GM12878 (cell line): ENCODE results near the gene C1orf21. TPM values are rescaled to one million over a fixed set of nuclear protein-coding genes. Genes with fewer than 3 reads are reported as not detected.

Source experiments
- ATAC-seq: fragments of 200-7000 bp; cut with Tn5 transposase; 3 replicates; pipeline ENCODE4 v1.9.1; 2020; ENCODE audit warnings: mild to moderate bottlenecking, moderate library complexity
- BruUV-seq: library from RNA; stranded (reverse); fragments of 400-500 nt; replicated peaks from 2 replicates; lab custom pipeline; 2021; lab: Mats Ljungman, UMichigan
- CTCF ChIA-PET: fragments of 300-600 bp; sonication (Branson Sonifier 250); formaldehyde crosslinking; extraction: SDS; loops from one replicate; lab custom pipeline; 2021; ENCODE audit warnings: inconsistent platforms; lab: Yijun Ruan, JAX
- POLR2A ChIA-PET: fragments of 350-600 bp; formaldehyde crosslinking; extraction: SDS; loops from one replicate; lab custom pipeline; 2021; ENCODE audit warnings: inconsistent platforms; lab: Charles Lee
- RAD21 ChIA-PET: fragments of 300-600 bp; sonication (Branson Sonifier 250); formaldehyde crosslinking; loops from one replicate; lab custom pipeline; 2023; ENCODE audit warnings: antibody characterized with exemption; ENCODE audit not compliant: unreplicated experiment; lab: Charles Lee
- SMC1A ChIA-PET: fragments of 300-600 bp; sonication (Branson Sonifier 250); formaldehyde crosslinking; loops from one replicate; lab custom pipeline; 2023; ENCODE audit not compliant: unreplicated experiment, uncharacterized antibody; lab: Charles Lee
- DNase-seq: peaks from one replicate; pipeline ENCODE4 v3.0.0-alpha.2; 2011; ENCODE audit warnings: low read depth, low spot score
- FAIRE-seq: peaks from 3 replicates; lab custom pipeline; 2011; peaks lifted over from hg19 to GRCh38; lab: Jason Lieb, UNC
- H2AFZ ChIP-seq: 2 replicates; pipeline ENCODE4 v1.6.0; 2011; ENCODE audit warnings: low read depth, low read length, control low read depth; ENCODE audit not compliant: control insufficient read depth
- H3K27ac ChIP-seq: 2 replicates; pipeline ENCODE4 v1.5.1; 2011; ENCODE audit warnings: control low read depth; ENCODE audit not compliant: control insufficient read depth, insufficient read depth
- H3K27me3 ChIP-seq, 2 experiments: replicated peaks in 1 of 2; 2 replicates each; pipeline versions ENCODE4 v1.6.0 to v1.6.1; 2011; ENCODE audit warnings: low read length in 1 of 2; ENCODE audit not compliant: control insufficient read depth in 2 of 2, insufficient read depth in 2 of 2
- H3K36me3 ChIP-seq, 2 experiments: 2 replicates each; pipeline ENCODE4 v1.5.1; 2011; ENCODE audit warnings: low read length in 1 of 2; ENCODE audit not compliant: control insufficient read depth in 2 of 2, insufficient read depth in 2 of 2
- H3K4me1 ChIP-seq: 2 replicates; pipeline ENCODE4 v1.6.1; 2011; ENCODE audit warnings: mild to moderate bottlenecking, low read length, moderate library complexity, mixed read lengths; ENCODE audit not compliant: control insufficient read depth, insufficient read depth
- H3K4me2 ChIP-seq: 2 replicates; pipeline ENCODE4 v1.6.0; 2011; ENCODE audit warnings: control low read depth; ENCODE audit not compliant: control insufficient read depth, insufficient read depth
- H3K4me3 ChIP-seq: fragments of 200-600 bp; sonication (generic); 2 replicates; pipeline ENCODE4 v1.5.1; 2016
- H3K79me2 ChIP-seq: 2 replicates; pipeline ENCODE4 v1.6.0; 2011; ENCODE audit warnings: low read length; ENCODE audit not compliant: control insufficient read depth, insufficient read depth
- H3K9ac ChIP-seq: 2 replicates; pipeline ENCODE4 v1.8.0; 2011; ENCODE audit warnings: low read length, control low read depth, mixed read lengths; ENCODE audit not compliant: control insufficient read depth, insufficient read depth
- H3K9me3 ChIP-seq: replicated peaks from 3 replicates; pipeline ENCODE4 v1.5.1; 2011; ENCODE audit warnings: mild to moderate bottlenecking, low read length; ENCODE audit not compliant: control insufficient read depth, insufficient read depth
- H4K20me1 ChIP-seq: 2 replicates; pipeline ENCODE4 v1.6.0; 2011; ENCODE audit not compliant: control insufficient read depth, insufficient read depth
- ATF7 ChIP-seq: fragments of 450-650 bp; IDR thresholded peaks from 2 replicates; pipeline ENCODE4 v1.6.1; 2016; ENCODE audit warnings: low read depth, mild to moderate bottlenecking
- BRCA1 ChIP-seq: IDR thresholded peaks from 2 replicates; pipeline ENCODE4 v1.6.1; 2011; ENCODE audit warnings: low read depth, low read length, improper control_type of control experiment
- DPF2 ChIP-seq: fragments of 450-650 bp; IDR thresholded peaks from 2 replicates; pipeline ENCODE4 v1.6.1; 2017; ENCODE audit warnings: mild to moderate bottlenecking
- GABPA ChIP-seq: IDR thresholded peaks from 2 replicates; pipeline ENCODE4 v1.6.1; 2014; ENCODE audit warnings: antibody characterized with exemption, low read depth, mild to moderate bottlenecking, inconsistent platforms
- HDAC6 ChIP-seq: fragments of 200-600 bp; sonication (generic); IDR thresholded peaks from one replicate; pipeline ENCODE4 v1.8.0; 2017; ENCODE audit warnings: antibody characterized with exemption; ENCODE audit not compliant: unreplicated experiment
- POLR2A ChIP-seq: IDR thresholded peaks from 2 replicates; pipeline ENCODE4 v1.6.1; 2011; ENCODE audit warnings: low read depth, mild to moderate bottlenecking, low read length
- RBBP5 ChIP-seq: fragments of 200-600 bp; sonication (generic); conservative IDR thresholded peaks from 2 replicates; pipeline ENCODE4 v1.6.1; 2016
- SIN3A ChIP-seq: IDR thresholded peaks from 2 replicates; pipeline ENCODE4 v1.6.1; 2012; ENCODE audit warnings: low read depth, low read length, improper control_type of control experiment
- SUPT20H ChIP-seq: IDR thresholded peaks from 2 replicates; pipeline ENCODE4 v1.6.1; 2011; ENCODE audit warnings: low read depth, mild to moderate bottlenecking, low read length, moderate library complexity, borderline replicate concordance; ENCODE audit not compliant: control insufficient read depth
- TBL1XR1 ChIP-seq: IDR thresholded peaks from 2 replicates; pipeline ENCODE4 v1.6.1; 2012; ENCODE audit warnings: low read depth, low read length, improper control_type of control experiment
- WGBS: methylation state at CpG from one replicate; pipeline ENCODE4 v1.1.6; 2016; ENCODE audit warnings: low lambda C conversion rate; ENCODE audit not compliant: insufficient replicate concordance, insufficient coverage; ENCODE audit errors: missing lambda C conversion rate; 5-methylcytosine and 5-hydroxymethylcytosine counted together
- in situ Hi-C: fragments of 300-500 bp; cut with MboI; formaldehyde crosslinking; loops from 9 replicates; pipeline ENCODE4 v1.14.3; 2018; ENCODE audit warnings: mixed read lengths
- intact Hi-C: fragments of 100-400 bp; cut with micrococcal nuclease; formaldehyde crosslinking; loops from one replicate; pipeline ENCODE4 v1.14.2; 2022; ENCODE audit not compliant: unreplicated experiment
- polyA plus RNA-seq, 11 experiments: library from polyadenylated mRNA; depleted of rRNA in 4 of 11; unstranded in 6 of 11; stranded (reverse) in 5 of 11; fragments of >200 nt; fragmentation: Nextera tagmentation in 4 of 11; fragmentation: Illumina TruSeq in 1 of 11; extraction: Ambion mirVana in 4 of 11; extraction: Trizol in 1 of 11; gene quantifications; 1 replicate in 1 of 11; 2 replicates in 10 of 11; pipeline versions ENCODE4 v1.2.1 to v1.2.3, GENCODE V29; 2011 to 2016; ENCODE audit warnings: inconsistent platforms in 2 of 11, missing spikeins in 2 of 11, low read depth in 1 of 11
- total RNA-seq, 4 experiments: library from RNA; depleted of rRNA in 3 of 4; stranded (reverse); fragments of >200 nt in 3 of 4; fragmentation: Illumina TruSeq in 1 of 4; extraction: Trizol in 1 of 4; gene quantifications; 2 replicates each; pipeline versions ENCODE4 v1.2.1 to v1.2.3, GENCODE V29; 2013 to 2021
- TF ChIP-seq, protein P1 (sequence below): IDR thresholded peaks from 2 replicates; pipeline ENCODE4 v1.6.1; 2012; ENCODE audit warnings: low read depth, low read length, improper control_type of control experiment
- TF ChIP-seq, protein P2 (sequence below): fragments of 450-650 bp; IDR thresholded peaks from 2 replicates; pipeline ENCODE4 v1.6.1; 2016; ENCODE audit warnings: mild to moderate bottlenecking, moderate library complexity, borderline replicate concordance
- TF ChIP-seq, protein P3 (sequence below): fragments of 450-650 bp; IDR thresholded peaks from 2 replicates; pipeline ENCODE4 v1.6.1; 2016; ENCODE audit warnings: mild to moderate bottlenecking

The C1orf21 gene
- total and polyA plus RNA-seq, 10 of the 15 experiments (the other 5 are each of a cell fraction or from before 2014, with no cell fraction given): 0.03 to 1.6 (median 0.17) TPM; not detected in 3

DNA sequence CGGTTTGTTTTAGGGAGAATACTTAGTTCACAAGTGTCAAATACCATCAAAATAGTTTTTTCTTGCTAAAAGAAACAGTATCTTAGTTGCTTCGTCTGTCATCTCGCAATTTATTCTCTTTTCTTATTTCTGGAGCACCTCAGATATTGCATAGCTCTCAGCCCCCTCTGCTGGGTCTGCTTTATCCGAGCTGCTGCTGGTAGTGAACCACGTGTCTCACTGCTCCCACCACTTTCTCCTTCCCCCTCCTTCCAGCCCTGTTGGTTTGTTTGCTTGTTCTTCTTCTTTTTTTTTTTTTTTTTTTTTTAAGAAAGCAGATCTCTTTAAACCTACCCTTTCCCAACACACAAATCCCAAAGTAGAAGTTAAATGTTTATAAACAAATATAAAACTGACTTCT lies 197.0 kb downstream of the C1orf21 start:
- SMC1A ChIA-PET: no interaction called here
- no peak overlapping the region for H2AFZ ChIP-seq
- TF ChIP-seq BRCA1: no peak
- TF ChIP-seq HDAC6: no peak
- POLR2A ChIA-PET: no interaction called here
- H3K4me2 ChIP-seq: no peak overlapping the region
- CTCF ChIA-PET: no interaction called here
- H3K79me2 ChIP-seq: no peaks in the 10 kb centered on the region
- H3K27me3 ChIP-seq: peaks cover 0 to 2% of the 10 kb centered on the region in 2 experiments; a peak in 1 of 4 replicates
- intact Hi-C loops: no loop called here
- in situ Hi-C loops: no loop called here
- no peak overlapping the region for H3K27ac ChIP-seq
- no peak overlapping the region for H3K4me3 ChIP-seq
- ATAC-seq: no peak
- no peaks in the 10 kb centered on the region for H3K36me3 ChIP-seq
- H3K9ac ChIP-seq: no peak overlapping the region
- BruUV-seq: no TSS peak
- no peak for FAIRE-seq
- no peaks in the 10 kb centered on the region for H3K4me1 ChIP-seq
- WGBS: 48% methylated on average over 5 of the region's 5 CpGs
- H4K20me1 ChIP-seq: no peaks in the 10 kb centered on the region
- RAD21 ChIA-PET: no interaction called here
- no peak for DNase-seq
- H3K9me3 ChIP-seq: no peaks in the 10 kb centered on the region; the same call in 2 of the 3 replicates

DNA sequence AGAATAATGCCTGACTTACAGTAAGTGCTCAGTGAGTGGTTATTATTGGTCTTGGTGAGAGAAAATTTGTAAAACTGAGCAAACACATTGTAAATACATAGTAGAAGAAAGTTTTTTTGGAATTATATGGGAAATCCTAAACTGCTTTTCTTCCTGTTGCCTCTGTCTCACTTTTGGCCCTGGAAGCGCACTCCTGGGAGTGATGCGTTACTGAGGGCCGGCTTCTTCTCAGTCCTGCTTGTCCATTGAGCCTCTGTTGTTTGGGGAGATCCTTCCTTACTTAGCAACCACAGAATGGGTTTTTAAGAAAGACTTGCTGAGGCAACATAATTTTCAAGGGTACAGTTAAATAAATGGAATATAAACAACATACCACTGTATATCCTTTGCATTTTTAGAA lies 201.9 kb downstream of the C1orf21 start:
- H3K4me2 ChIP-seq: no peak overlapping the region
- BruUV-seq: no TSS peak
- DNase-seq (no peak), ATAC-seq (no peak), FAIRE-seq (no peak)
- ChIA-PET RAD21 (no interaction called here), SMC1A (no interaction called here), POLR2A (no interaction called here), CTCF (interaction anchor here (1.3 kb wide), 1 partner anchor 65 kb away, joined by 3 read pairs; no protein-coding TSS in a partner anchor)
- intact Hi-C loops (no loop called here), in situ Hi-C loops (no loop called here)
- H3K36me3 ChIP-seq: no peaks in the 10 kb centered on the region
- no peaks in the 10 kb centered on the region for H3K79me2 ChIP-seq
- H3K9me3 ChIP-seq: no peaks in the 10 kb centered on the region
- H3K4me1 ChIP-seq: no peaks in the 10 kb centered on the region
- H3K9ac ChIP-seq: no peak overlapping the region
- H3K27ac ChIP-seq: no peak overlapping the region
- H3K27me3 ChIP-seq: no peaks in the 10 kb centered on the region; a peak in 1 of 4 replicates
- H4K20me1 ChIP-seq: no peaks in the 10 kb centered on the region
- 82% methylated on average over 3 of the region's 3 CpGs for WGBS
- no peak overlapping the region for H2AFZ ChIP-seq
- H3K4me3 ChIP-seq: no peak overlapping the region
- TF ChIP-seq POLR2A (no peak), SIN3A (no peak), RBBP5 (no peak), ATF7 (no peak), SUPT20H (no peak), DPF2 (no peak), TBL1XR1 (no peak), GABPA (no peak)
- TF ChIP-seq, protein P1, sequence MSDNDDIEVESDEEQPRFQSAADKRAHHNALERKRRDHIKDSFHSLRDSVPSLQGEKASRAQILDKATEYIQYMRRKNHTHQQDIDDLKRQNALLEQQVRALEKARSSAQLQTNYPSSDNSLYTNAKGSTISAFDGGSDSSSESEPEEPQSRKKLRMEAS: no peak
- TF ChIP-seq, protein P2, sequence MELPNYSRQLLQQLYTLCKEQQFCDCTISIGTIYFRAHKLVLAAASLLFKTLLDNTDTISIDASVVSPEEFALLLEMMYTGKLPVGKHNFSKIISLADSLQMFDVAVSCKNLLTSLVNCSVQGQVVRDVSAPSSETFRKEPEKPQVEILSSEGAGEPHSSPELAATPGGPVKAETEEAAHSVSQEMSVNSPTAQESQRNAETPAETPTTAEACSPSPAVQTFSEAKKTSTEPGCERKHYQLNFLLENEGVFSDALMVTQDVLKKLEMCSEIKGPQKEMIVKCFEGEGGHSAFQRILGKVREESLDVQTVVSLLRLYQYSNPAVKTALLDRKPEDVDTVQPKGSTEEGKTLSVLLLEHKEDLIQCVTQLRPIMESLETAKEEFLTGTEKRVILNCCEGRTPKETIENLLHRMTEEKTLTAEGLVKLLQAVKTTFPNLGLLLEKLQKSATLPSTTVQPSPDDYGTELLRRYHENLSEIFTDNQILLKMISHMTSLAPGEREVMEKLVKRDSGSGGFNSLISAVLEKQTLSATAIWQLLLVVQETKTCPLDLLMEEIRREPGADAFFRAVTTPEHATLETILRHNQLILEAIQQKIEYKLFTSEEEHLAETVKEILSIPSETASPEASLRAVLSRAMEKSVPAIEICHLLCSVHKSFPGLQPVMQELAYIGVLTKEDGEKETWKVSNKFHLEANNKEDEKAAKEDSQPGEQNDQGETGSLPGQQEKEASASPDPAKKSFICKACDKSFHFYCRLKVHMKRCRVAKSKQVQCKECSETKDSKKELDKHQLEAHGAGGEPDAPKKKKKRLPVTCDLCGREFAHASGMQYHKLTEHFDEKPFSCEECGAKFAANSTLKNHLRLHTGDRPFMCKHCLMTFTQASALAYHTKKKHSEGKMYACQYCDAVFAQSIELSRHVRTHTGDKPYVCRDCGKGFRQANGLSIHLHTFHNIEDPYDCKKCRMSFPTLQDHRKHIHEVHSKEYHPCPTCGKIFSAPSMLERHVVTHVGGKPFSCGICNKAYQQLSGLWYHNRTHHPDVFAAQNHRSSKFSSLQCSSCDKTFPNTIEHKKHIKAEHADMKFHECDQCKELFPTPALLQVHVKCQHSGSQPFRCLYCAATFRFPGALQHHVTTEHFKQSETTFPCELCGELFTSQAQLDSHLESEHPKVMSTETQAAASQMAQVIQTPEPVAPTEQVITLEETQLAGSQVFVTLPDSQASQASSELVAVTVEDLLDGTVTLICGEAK: no peak
- TF ChIP-seq, protein P3, sequence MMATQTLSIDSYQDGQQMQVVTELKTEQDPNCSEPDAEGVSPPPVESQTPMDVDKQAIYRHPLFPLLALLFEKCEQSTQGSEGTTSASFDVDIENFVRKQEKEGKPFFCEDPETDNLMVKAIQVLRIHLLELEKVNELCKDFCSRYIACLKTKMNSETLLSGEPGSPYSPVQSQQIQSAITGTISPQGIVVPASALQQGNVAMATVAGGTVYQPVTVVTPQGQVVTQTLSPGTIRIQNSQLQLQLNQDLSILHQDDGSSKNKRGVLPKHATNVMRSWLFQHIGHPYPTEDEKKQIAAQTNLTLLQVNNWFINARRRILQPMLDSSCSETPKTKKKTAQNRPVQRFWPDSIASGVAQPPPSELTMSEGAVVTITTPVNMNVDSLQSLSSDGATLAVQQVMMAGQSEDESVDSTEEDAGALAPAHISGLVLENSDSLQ: no peak
